Neuronal stem cell (in vitro differentiated cells): ENCODE data around the gene PLD2.
A peak's percentile ranks its signal among the peaks of the same experiment; 100 is the strongest.

ENCODE experiments used
- DNase-seq: peaks from one replicate; pipeline ENCODE4 v3.0.0-alpha.2; 2013; ENCODE audit warnings: low spot score
- H2AFZ ChIP-seq: one replicate; pipeline ENCODE4 v1.6.1; 2013; ENCODE audit warnings: mild to moderate bottlenecking, low read length, inconsistent platforms
- H2AK5ac ChIP-seq: 2 replicates; pipeline ENCODE4 v1.6.1; 2013; ENCODE audit warnings: low read depth, mild to moderate bottlenecking, inconsistent platforms, low read length, moderate library complexity, mixed read lengths
- H2BK120ac ChIP-seq: 2 replicates; pipeline ENCODE4 v1.6.1; 2013; ENCODE audit warnings: low read depth, mild to moderate bottlenecking, inconsistent platforms, low read length, moderate library complexity, mixed read lengths
- H2BK12ac ChIP-seq: one replicate; pipeline ENCODE4 v1.6.1; 2013; ENCODE audit warnings: low read length, inconsistent platforms
- H2BK15ac ChIP-seq: 2 replicates; pipeline ENCODE4 v1.6.1; 2013; ENCODE audit warnings: mild to moderate bottlenecking, low read length, inconsistent platforms, mixed read lengths
- H2BK5ac ChIP-seq: one replicate; pipeline ENCODE4 v1.6.1; 2013; ENCODE audit warnings: inconsistent platforms, mild to moderate bottlenecking, low read length, moderate library complexity
- H3K14ac ChIP-seq: one replicate; pipeline ENCODE4 v1.6.1; 2013; ENCODE audit warnings: low read length, inconsistent platforms
- H3K18ac ChIP-seq: 2 replicates; pipeline ENCODE4 v1.6.1; 2013; ENCODE audit warnings: low read length, inconsistent platforms
- H3K23ac ChIP-seq: 2 replicates; pipeline ENCODE4 v1.6.1; 2013; ENCODE audit warnings: low read depth, mild to moderate bottlenecking, mixed read lengths, low read length, inconsistent platforms; ENCODE audit not compliant: poor library complexity
- H3K27ac ChIP-seq: replicated peaks from 3 replicates; pipeline ENCODE4 v1.5.1; 2013; ENCODE audit warnings: low read length, inconsistent platforms
- H3K27me3 ChIP-seq, 3 experiments: 2 replicates each; pipeline ENCODE4 v1.6.1; 2013; ENCODE audit warnings: low read length in 3 of 3, mild to moderate bottlenecking in 2 of 3, inconsistent platforms in 1 of 3, low read depth in 1 of 3, mixed read lengths in 1 of 3, moderate library complexity in 1 of 3; ENCODE audit not compliant: control insufficient read depth in 3 of 3, insufficient read depth in 3 of 3
- H3K36me3 ChIP-seq, 2 donors: replicated peaks in 1 of 2; 2 replicates each; pipeline ENCODE4 v1.6.1; 2013; ENCODE audit warnings: low read length in 2 of 2; ENCODE audit not compliant: control insufficient read depth in 2 of 2, insufficient read depth in 2 of 2
- H3K4ac ChIP-seq: 2 replicates; pipeline ENCODE4 v1.6.1; 2013; ENCODE audit warnings: inconsistent platforms, mild to moderate bottlenecking, low read length, moderate library complexity
- H3K4me1 ChIP-seq, 2 donors: 1 replicate in 1 of 2; 2 replicates in 1 of 2; pipeline ENCODE4 v1.6.1; 2013; ENCODE audit warnings: low read length in 2 of 2, low read depth in 1 of 2; ENCODE audit not compliant: control insufficient read depth in 2 of 2, insufficient read depth in 1 of 2
- H3K4me2 ChIP-seq: one replicate; pipeline ENCODE4 v1.6.1; 2013; ENCODE audit warnings: mild to moderate bottlenecking, low read length, inconsistent platforms; ENCODE audit not compliant: insufficient read depth, poor library complexity, severe bottlenecking
- H3K4me3 ChIP-seq, 2 donors: 2 replicates each; pipeline ENCODE4 v1.5.1; 2013; ENCODE audit warnings: low read length in 2 of 2, mild to moderate bottlenecking in 2 of 2, inconsistent platforms in 1 of 2, moderate library complexity in 1 of 2
- H3K79me1 ChIP-seq: one replicate; pipeline ENCODE4 v1.6.1; 2013; ENCODE audit warnings: low read depth, mild to moderate bottlenecking, inconsistent platforms, low read length, moderate library complexity
- H3K9ac ChIP-seq: one replicate; pipeline ENCODE4 v1.6.1; 2013; ENCODE audit warnings: mild to moderate bottlenecking, low read depth, low read length, inconsistent platforms; ENCODE audit not compliant: poor library complexity
- H3K9me3 ChIP-seq, 2 donors: replicated peaks in 1 of 2; 2 replicates each; pipeline versions ENCODE3 to v1.6.1; 2013; ENCODE audit warnings: low read length in 2 of 2, mild to moderate bottlenecking in 2 of 2, inconsistent platforms in 1 of 2, low read depth in 1 of 2, mixed read lengths in 1 of 2, moderate library complexity in 1 of 2; ENCODE audit not compliant: control insufficient read depth in 2 of 2, insufficient read depth in 1 of 2
- H4K8ac ChIP-seq: one replicate; pipeline ENCODE4 v1.6.1; 2013; ENCODE audit warnings: low read depth, mild to moderate bottlenecking, inconsistent platforms, low read length, moderate library complexity
- H4K91ac ChIP-seq: one replicate; pipeline ENCODE4 v1.6.1; 2013; ENCODE audit warnings: low read length, low read depth, mild to moderate bottlenecking, inconsistent platforms; ENCODE audit not compliant: poor library complexity
- WGBS, 2 donors: extraction: QIAGEN DNeasy Blood & Tissue Kit; methylation state at CpG; one replicate each; pipeline ENCODE4 v1.1.7; 2013; ENCODE audit warnings: missing lambda C conversion rate in 2 of 2, mixed read lengths in 1 of 2; ENCODE audit not compliant: insufficient read length in 2 of 2, insufficient replicate concordance in 1 of 2; ENCODE audit errors: extremely low coverage in 2 of 2; 5-methylcytosine and 5-hydroxymethylcytosine counted together

Gene PLD2

DNA sequence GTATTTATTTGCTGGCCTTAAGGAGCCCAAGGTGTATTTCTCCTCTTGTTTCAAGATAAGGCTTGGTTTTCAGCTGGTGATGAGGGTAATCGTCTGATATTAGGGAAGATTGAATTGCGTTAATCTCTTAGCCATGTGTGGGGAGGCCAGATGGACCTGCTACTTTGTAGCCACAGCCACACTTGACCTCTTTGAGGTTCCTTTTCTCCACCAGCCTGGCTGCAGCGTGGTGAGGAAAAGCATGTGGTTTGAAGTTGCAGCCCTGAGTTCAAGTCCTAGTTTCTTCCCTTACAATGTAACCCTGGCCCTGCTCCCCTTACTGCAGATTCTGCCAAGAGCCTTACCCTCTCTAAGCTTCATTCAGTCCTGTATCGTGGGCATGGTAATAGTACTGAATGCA, 29.3 kb downstream of the PLD2 start:
- no peaks in the 10 kb centered on the region for H3K27me3 ChIP-seq
- H2BK5ac ChIP-seq: no peak overlapping the region
- H3K4ac ChIP-seq: no peak overlapping the region
- H3K36me3 ChIP-seq: peaks cover 4 to 21% of the 10 kb centered on the region in 2 donors
- no peak overlapping the region for H2BK12ac ChIP-seq
- no peak overlapping the region for H3K27ac ChIP-seq
- WGBS, 2 donors: no CpG with 5 or more reads among the region's 4 CpGs
- no peak for DNase-seq
- no peak overlapping the region for H2AFZ ChIP-seq
- no peak overlapping the region for H4K8ac ChIP-seq
- no peak overlapping the region for H2BK120ac ChIP-seq
- H3K4me3 ChIP-seq: no peak overlapping the region
- peaks cover 9% of the 10 kb centered on the region for H3K79me1 ChIP-seq
- H3K9ac ChIP-seq: no peak overlapping the region
- no peak overlapping the region for H2AK5ac ChIP-seq
- no peak overlapping the region for H3K4me2 ChIP-seq
- H2BK15ac ChIP-seq: no peak overlapping the region
- H3K4me1 ChIP-seq: peaks cover 7 to 10% of the 10 kb centered on the region in 2 donors
- H3K14ac ChIP-seq: no peak overlapping the region
- H4K91ac ChIP-seq: no peak overlapping the region
- no peak overlapping the region for H3K18ac ChIP-seq
- no peaks in the 10 kb centered on the region for H3K9me3 ChIP-seq
- no peak overlapping the region for H3K23ac ChIP-seq

- Histone ChIP-seq H2AK5ac (no peak overlapping the region), H2BK15ac (no peak overlapping the region), H3K79me1 (peaks cover 9% of the 10 kb centered on the region), H4K91ac (no peak overlapping the region), H3K14ac (no peak overlapping the region), H3K9me3 (no peaks in the 10 kb centered on the region), H2BK12ac (no peak overlapping the region), H3K27ac (no peak overlapping the region), H3K4ac (no peak overlapping the region), H3K18ac (no peak overlapping the region), H3K9ac (no peak overlapping the region), H2AFZ (no peak overlapping the region), H3K36me3 (peaks cover 4 to 25% of the 10 kb centered on the region in 2 donors), H3K4me3 (no peak overlapping the region), H3K27me3 (no peaks in the 10 kb centered on the region), H2BK120ac (no peak overlapping the region), H4K8ac (no peak overlapping the region), H2BK5ac (peak overlapping the region; percentile 29), H3K4me1 (peaks cover 7 to 10% of the 10 kb centered on the region in 2 donors), H3K4me2 (no peak overlapping the region), H3K23ac (no peak overlapping the region)
- no peak for DNase-seq
- WGBS, 2 donors: no CpG with 5 or more reads among the region's 13 CpGs
These were observed 30.7 kb downstream of the PLD2 start for GRCh38 chr17:4837471-4838308.

GRCh38 chr17:4838309-4838785, 31.4 kb downstream of the PLD2 start:
- H2AFZ ChIP-seq: no peak overlapping the region
- no peak overlapping the region for H3K14ac ChIP-seq
- no peaks in the 10 kb centered on the region for H3K9me3 ChIP-seq
- no peak overlapping the region for H2BK12ac ChIP-seq
- H3K18ac ChIP-seq: no peak overlapping the region
- H3K27ac ChIP-seq: no peak overlapping the region
- H3K4me2 ChIP-seq: no peak overlapping the region
- peaks cover 9% of the 10 kb centered on the region for H3K79me1 ChIP-seq
- no peak overlapping the region for H3K9ac ChIP-seq
- H3K23ac ChIP-seq: no peak overlapping the region
- H2AK5ac ChIP-seq: no peak overlapping the region
- no peak overlapping the region for H2BK120ac ChIP-seq
- no peak overlapping the region for H3K4me3 ChIP-seq
- no peak overlapping the region for H4K8ac ChIP-seq
- H3K4me1 ChIP-seq: peaks cover 7 to 10% of the 10 kb centered on the region in 2 donors
- peaks cover 4 to 25% of the 10 kb centered on the region in 2 donors for H3K36me3 ChIP-seq
- H2BK15ac ChIP-seq: no peak overlapping the region
- no peaks in the 10 kb centered on the region for H3K27me3 ChIP-seq
- no peak overlapping the region for H3K4ac ChIP-seq
- no peak overlapping the region for H2BK5ac ChIP-seq
- DNase-seq: no peak
- no CpG with 5 or more reads among the region's 3 CpGs for WGBS, 2 donors
- no peak overlapping the region for H4K91ac ChIP-seq

DNA sequence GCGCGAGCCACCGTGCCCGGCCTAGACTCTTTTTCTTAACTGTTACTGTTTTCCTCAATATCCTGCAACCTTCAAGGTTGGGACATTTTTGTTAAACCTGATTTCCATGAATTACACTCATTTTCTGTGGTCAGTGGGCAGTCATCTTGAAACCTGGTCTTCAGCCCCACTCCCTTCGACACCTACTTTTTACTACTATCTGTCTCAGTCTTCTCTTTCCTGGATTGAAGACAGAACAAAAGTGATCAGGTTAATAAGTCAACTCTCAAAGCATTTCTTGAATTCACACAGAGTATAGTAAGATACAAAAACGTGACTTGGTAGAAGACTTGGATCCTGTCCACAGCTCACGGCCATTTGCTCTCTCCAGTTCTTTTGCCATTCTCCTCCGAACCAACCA, 32.3 kb downstream of the PLD2 start:
- Histone ChIP-seq H3K23ac (no peak overlapping the region), H2BK12ac (no peak overlapping the region), H3K14ac (no peak overlapping the region), H3K4me1 (peaks cover 4 to 9% of the 10 kb centered on the region in 2 donors), H2AFZ (no peak overlapping the region), H3K4me2 (no peak overlapping the region), H3K36me3 (peaks cover 4 to 31% of the 10 kb centered on the region in 2 donors), H3K4me3 (no peak overlapping the region), H2AK5ac (no peak overlapping the region), H3K27me3 (no peaks in the 10 kb centered on the region), H2BK120ac (no peak overlapping the region), H3K18ac (no peak overlapping the region), H3K27ac (no peak overlapping the region), H3K79me1 (peaks cover 4% of the 10 kb centered on the region), H3K4ac (no peak overlapping the region), H2BK5ac (no peak overlapping the region), H4K91ac (no peak overlapping the region), H3K9me3 (no peaks in the 10 kb centered on the region), H4K8ac (no peak overlapping the region), H2BK15ac (no peak overlapping the region), H3K9ac (no peak overlapping the region)
- no CpG with 5 or more reads among the region's 8 CpGs for WGBS, 2 donors
- no peak for DNase-seq
